A204.1 (cell line): Measurements from ENCODE around the gene QRICH1.
"Not testable (repeated sequence)": the region's sequence is repeated elsewhere in the genome, so short reads cannot be mapped to it uniquely, and the experiment has no call there.

ENCODE experiments used
- FAIRE-seq: peaks from 2 replicates; lab custom pipeline; 2012; peaks lifted over from hg19 to GRCh38; lab: Jason Lieb, UNC

The QRICH1 gene

DNA sequence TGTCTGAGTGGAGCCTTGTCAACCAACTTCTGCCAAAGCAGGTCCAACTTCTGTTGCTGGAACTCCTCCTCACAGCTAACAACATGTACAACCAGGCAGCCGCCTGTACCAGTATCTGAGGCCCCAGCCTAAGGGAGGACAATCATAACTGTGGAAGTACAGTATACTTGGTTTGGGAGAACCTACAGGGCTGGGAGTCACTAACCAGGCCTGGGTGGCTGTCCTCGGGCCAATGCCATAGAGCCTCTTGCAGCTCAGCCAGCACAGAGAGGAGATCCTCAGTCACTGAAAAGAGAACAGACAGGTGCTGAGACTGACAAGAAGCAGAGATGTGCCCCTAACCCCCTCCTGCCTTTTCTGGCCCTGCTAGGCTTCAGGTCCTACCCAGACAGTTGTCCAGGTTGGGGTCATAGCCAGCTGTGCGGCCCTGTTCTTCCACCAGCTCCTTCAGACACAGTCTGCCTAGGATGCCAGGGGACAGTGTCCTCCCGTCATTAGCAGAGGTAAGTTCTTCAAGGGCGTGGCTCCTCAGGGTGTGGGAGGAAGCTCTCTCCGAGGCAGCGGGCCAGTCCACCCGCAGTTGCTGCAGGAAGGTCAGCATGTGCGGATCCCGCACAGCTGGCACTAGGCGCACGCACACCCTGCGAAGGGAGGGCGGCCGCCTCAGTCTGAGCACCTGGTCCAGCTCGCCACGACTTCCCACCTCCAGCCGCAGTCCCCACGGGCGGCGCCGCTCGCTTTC, 76.5 kb downstream of the QRICH1 start:
- no peak for FAIRE-seq

DNA sequence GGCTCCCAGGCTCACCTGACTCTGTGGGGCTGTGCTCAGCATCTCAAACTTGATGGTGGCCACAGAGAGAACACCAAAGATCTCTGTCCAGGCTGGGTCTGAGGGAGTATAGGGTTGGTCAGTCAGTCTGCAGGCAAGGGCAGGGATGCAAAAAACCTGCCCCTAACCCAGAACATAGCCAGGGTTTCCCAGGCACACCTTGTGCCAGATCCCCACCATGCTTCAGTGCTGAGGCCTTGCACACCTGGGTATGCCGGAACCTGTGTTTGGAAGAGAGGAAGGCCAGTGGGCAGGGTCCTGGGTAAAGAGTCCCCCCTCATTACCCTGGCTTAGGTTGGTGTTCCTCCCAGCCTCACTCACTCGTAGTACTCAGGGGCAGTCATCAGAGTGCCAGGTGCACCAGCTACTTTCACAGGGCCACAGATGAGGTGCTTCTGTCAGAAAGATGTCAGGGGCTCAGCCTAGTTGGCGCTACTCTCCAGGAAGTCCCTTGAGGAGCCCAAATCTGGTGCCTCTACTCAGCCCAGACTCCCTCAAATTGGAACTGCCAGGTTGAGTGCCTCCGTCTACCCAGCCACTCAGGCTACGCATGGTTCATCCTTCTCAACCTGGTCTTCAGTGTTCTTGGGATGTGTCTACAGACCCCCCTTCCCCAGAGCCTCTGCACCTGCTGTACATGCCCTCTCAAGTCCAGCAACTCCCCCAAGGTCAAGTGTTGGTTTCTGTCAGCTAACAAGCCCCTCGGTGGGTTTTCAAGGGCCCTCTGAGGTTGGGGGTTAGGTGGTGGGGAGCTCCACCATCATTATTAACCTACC, 77.2 kb downstream of the QRICH1 start:
- FAIRE-seq, result no peak

DNA sequence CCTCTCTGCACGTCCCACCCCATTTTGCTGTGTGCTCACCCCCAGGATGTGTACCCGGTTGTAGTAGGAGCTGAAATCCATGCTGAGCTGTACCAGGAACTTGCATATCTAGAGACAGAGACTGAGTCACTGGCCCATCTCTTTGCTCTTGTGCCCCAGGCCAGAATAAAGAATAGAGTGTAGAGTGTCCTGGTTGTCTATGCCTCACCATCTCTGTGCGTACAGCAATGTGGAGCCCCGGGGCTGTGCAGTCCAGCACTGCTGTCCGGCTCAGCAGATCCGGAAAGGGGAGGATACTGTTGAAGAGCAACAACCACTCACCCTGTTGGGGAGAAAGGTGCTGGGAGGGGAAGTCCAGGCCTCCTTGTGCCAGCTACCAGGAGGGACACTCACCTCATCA, 78.1 kb downstream of the QRICH1 start:
- FAIRE-seq, result no peak

DNA sequence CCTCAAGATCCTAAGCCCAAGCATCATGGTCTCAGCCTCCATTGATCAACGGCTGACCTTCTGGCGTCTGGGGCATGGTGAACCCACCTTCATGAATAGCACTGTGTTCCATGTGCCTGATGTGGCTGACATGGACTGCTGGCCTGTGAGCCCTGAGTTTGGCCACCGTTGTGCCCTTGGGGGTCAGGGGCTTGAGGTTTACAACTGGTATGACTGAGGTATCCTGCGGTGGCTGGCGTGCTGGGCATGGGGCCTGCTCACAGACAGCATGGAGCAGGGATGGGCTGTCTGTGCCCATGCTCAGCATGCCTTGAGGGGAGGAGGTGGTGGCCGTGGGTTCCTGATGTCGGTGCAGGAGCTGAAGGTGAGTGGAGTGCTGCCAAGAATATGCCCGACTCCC, 78.8 kb downstream of the QRICH1 start:
- FAIRE-seq, result no peak

DNA sequence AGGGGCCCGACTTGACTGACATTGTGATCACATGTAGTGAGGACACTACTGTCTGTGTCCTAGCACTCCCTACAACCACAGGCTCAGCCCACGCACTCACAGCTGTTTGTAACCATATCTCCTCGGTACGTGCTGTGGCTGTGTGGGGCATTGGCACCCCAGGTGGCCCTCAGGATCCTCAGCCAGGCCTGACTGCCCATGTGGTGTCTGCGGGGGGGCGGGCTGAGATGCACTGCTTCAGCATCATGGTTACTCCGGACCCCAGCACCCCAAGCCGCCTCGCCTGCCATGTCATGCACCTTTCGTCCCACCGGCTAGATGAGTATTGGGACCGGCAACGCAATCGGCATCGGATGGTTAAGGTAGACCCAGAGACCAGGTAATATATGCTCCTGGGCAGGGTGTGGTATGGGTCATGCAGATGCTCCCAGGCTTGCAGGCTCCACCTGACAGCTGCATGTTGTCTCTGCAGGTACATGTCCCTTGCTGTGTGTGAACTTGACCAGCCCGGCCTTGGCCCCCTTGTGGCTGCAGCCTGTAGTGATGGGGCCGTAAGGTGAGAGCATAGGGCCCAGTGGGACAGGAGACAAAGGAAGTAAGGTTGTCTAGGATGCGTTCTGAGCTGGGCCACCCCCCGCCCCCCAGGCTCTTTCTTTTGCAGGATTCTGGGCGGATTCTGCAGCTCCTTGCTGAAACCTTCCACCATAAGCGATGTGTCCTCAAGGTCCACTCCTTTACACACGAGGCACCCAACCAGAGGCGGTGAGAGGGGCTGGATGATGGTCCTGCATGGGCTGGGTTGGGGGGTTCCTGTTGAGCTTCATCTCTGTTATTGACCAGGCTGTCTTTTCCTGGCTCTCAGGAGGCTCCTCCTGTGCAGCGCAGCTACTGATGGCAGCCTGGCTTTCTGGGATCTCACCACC, 79.9 kb downstream of the QRICH1 start:
- FAIRE-seq, result no peak

DNA sequence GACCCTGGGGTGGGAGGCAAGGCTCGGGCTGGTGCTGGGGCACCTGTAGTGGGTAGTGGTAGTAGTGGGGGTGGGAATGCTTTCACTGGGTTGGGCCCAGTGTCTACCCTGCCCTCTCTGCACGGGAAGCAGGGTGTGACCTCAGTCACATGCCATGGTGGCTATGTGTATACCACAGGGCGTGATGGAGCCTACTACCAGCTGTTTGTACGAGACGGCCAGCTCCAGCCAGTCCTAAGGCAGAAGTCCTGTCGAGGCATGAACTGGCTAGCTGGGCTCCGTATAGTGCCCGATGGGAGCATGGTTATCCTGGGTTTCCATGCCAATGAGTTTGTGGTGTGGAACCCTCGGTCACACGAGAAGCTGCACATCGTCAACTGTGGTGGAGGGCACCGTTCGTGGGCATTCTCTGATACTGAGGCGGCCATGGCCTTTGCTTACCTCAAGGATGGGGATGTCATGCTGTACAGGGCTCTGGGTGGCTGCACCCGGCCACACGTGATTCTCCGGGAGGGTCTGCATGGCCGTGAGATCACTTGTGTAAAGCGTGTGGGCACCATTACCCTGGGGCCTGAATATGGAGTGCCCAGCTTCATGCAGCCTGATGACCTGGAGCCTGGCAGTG, 80.6 kb downstream of the QRICH1 start:
- FAIRE-seq, result no peak

DNA sequence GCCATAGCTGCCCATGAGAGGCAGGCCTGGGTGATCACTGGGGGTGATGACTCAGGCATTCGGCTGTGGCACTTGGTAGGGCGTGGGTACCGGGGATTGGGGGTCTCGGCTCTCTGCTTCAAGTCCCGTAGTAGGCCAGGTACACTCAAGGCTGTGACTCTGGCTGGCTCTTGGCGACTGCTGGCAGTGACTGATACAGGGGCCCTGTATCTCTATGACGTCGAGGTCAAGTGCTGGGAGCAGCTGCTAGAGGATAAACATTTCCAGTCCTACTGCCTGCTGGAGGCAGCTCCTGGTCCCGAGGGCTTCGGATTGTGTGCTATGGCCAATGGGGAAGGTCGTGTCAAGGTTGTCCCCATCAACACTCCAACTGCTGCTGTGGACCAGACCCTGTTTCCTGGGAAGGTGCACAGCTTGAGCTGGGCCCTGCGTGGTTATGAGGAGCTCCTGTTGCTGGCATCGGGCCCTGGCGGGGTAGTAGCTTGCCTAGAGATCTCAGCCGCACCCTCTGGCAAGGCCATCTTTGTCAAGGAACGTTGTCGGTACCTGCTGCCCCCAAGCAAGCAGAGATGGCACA, 81.3 kb downstream of the QRICH1 start:
- no peak for FAIRE-seq

DNA sequence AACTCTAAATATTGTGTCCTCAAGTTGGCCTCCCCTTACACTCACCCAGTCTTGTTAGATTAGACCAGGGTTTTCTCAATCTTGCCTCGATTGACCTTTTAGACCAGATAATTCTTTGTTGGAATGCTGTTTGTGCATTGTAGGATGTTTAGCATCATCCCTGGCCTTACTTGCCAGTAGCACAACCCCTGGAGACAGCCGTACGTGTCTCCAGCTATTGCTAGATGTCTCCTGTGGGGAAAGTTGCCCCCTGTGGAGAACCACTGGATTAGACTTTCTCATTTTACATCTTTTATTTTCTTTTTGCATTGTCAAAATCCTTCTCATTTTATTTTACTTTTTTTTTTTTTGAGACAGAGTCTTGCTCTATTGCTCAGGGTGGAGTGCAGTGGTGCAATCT, 84.5 kb downstream of the QRICH1 start:
- FAIRE-seq, result no peak

DNA sequence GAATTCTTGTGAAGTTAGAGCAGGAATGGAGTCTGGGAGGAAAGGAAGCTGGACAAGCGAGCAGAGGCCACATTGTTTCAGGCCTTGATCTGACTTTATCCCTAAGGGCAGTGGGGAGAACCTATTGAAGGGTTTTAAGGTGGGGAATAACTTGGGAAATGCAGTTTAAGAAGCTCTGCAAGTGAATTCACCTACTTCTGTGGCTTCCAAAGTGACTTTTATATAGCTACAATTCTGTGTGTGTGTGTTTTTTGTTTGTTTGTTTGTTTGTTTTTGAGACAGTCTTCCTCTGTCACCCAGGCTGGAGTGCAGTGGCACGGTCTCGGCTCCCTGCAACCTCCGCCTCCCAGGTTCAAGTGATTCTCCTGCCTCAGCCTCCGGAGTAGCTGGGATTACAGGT, 85.2 kb downstream of the QRICH1 start:
- FAIRE-seq, result not testable (repeated sequence)

DNA sequence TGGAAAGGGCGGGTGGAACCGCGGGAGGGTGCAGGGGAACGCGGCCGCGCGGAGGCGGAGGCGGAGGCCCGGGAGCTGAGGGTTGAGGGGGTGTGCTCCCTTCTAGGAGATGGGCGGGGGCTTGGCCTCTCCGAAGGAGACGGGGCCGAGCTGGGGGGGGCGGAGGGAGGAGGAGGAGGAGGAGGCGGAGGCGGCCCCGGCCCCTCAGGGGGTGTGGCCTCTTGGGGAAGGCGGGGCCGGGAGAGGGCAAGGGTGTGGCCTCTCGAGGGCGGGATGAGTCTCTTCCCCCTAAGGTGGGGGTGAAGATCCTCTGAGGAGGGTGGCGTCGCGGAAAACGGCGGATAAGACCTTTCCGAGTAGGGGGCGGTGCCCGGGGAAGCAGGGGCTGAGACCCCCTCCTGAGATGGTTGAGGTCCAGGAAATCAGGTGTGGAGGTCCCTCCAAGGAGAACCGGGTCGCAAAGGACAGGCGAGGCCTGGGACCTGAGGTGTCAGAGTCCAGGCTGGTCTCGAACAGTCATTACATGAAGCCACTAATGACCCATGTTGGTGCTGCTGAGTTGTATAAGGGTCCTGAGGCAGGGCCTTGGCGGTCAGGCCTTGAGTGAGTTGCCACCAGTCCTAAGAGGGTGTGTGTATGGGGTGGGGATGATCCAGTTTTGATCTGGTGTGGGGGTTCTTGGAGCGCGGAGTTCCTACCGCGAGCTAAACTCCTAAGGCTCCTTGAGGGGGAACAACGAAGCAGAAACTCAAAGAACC, 85.9 kb downstream of the QRICH1 start:
- FAIRE-seq, result no peak

DNA sequence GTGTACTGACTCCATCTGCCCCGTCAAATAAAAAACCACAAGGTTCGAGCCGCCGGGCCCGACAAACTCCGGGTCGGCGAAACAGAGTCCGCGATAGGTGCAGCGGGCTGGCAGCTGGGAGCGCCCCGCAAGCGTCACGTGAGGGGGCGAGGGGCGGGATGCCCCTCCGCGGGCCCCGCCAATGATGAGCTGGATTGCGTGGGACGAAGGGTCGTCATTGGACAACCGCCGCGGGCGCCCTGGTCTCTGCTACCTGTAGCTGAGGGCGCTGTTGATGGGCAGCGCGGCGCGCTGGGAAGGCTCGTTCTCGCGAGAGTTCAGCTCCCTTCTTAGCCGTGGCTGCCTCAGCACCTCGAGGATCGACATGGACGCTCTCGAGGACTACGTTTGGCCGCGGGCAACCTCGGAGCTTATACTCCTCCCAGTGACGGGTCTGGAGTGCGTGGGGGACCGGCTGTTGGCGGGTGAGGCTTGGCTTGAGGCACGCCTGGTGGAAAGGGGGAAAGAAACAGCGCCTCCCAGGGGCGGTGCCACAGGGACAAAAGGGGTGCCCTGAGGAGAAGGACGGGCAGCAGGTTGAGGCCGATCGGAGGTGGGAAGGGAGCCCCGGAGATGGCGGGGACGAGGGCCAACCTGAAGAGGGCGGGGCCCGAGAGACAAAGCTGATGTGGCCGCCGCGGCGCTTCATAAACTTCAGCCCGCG, 86.7 kb downstream of the QRICH1 start, which contains the start of gene WDR6:
WDR6 (plus strand) TSS at position 324 of the 703 bp plus-strand sequence; CDS start at position 365, 41 bp downstream.
- peak; percentile 21 for FAIRE-seq

DNA sequence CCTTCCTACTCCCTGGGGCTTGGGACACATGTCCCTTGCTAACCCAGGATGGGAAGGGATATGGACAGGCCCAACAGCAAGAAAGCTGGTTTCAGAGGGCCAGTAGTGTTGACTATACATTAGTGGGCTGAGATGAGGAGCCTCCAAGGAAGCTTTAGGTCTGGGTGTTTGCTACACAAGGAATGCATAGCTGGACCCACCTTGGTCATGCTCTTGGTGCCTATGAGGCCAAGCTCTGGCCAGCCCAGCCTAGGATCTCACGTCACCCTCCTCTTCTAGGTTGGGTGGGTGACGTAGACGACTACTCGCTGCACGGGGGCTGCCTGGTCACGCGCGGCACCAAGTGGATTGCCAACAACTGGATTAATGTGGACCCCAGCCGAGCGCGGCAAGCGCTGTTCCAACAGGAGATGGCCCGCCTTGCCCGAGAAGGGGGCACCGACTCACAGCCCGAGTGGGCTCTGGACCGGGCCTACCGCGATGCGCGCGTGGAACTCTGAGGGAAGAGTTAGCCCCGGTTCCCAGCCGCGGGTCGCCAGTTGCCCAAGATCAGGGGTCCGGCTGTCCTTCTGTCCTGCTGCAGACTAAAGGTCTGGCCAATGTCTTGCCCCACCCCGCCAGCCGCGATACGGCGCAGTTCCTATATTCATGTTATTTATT, 87.3 kb downstream of the QRICH1 start:
- no peak for FAIRE-seq

DNA sequence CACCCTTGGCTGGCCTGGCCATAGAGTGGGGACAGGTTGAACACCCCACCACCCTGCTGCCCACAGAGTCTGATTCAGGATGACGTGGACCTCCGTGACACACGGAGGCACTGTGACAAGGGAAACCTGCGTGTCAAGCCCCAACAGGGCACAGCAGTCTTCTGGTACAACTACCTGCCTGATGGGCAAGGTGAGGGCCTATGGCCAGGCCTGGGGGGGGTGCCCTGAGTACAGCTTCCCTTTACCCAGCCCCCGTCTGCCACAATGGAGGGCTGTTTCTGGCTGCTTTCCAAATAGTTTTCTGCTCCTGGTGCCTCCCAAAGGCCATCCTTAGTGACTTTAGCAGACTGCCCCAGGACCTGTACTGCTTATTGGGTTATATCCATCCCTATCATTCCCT, 87.9 kb downstream of the QRICH1 start:
- no peak for FAIRE-seq

DNA sequence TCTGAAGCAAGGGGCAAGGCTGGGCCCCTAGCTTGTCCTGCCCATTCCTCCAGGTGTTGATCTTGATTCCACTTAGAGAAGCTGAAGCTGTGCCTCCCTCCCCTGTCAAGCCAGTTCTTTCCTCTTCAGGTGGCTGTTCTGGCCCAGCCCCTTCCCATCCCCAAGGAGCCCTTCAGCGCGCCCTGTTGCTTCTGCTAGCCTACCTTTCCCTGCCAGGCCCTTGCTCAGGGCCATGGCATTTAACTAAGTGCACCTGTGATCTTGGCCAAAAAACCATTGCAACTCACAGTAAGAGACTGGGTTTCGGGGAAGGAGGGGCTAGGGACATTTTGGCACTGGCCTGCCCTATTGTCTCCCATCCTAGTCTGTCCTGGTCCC, 88.6 kb downstream of the QRICH1 start:
- no peak for FAIRE-seq

DNA sequence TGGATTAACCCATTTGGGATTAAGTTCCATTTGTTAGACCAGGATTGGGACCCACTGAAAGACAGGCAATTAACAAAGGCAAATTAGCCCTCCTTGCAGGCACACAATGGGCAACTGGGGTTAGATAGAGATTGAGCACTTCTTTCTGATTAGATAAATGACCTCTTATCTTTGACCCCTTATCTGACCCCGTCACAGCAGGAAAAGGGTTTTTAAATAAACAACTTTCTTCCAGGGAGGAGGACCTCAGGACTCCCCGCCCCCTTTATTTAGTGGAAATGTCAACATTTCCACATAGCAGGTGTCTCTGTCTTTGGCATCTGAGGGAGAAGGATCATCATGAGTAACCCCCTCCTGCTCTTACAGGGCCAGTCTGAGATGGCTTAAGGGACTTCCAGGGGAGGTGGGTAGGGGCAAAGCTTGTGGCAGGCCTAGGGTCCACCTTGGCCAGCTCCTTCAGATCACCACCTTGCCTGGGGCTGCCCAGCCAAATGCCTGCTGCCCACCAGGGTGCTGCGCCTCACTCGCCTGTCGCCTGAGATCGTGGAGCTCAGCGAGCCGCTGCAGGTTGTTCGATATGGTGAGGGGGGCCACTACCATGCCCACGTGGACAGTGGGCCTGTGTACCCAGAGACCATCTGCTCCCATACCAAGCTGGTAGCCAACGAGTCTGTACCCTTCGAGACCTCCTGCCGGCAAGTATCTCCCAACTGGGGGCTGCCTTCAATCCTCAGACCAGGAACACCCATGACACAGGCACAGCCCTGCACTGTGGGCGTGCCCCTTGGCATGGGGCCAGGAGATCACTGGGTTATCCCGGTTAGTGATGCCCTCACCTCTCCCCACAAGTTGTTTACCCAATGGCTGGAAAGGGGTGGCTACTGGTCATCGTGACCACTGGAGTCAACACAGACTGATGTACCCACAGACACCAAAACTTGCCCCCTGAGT, 89.2 kb downstream of the QRICH1 start:
- FAIRE-seq, result no peak

DNA sequence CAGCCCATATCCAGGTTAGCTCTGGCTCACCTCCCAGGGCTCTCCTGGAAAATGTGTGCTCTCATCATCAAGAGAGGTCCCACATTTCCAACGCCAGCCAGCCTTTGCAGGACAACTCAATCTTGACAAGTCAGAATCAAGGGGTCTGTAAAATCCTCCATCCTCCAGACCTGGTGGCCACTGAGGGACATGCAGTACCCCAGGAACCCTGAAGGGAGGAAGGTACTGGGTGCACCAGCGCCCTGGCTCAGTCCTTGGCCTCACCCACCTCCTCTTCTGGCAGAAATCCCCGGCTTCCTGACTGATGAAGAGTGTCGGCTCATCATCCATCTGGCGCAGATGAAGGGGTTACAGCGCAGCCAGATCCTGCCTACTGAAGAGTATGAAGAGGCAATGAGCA, 92.7 kb downstream of the QRICH1 start:
- FAIRE-seq, result no peak

DNA sequence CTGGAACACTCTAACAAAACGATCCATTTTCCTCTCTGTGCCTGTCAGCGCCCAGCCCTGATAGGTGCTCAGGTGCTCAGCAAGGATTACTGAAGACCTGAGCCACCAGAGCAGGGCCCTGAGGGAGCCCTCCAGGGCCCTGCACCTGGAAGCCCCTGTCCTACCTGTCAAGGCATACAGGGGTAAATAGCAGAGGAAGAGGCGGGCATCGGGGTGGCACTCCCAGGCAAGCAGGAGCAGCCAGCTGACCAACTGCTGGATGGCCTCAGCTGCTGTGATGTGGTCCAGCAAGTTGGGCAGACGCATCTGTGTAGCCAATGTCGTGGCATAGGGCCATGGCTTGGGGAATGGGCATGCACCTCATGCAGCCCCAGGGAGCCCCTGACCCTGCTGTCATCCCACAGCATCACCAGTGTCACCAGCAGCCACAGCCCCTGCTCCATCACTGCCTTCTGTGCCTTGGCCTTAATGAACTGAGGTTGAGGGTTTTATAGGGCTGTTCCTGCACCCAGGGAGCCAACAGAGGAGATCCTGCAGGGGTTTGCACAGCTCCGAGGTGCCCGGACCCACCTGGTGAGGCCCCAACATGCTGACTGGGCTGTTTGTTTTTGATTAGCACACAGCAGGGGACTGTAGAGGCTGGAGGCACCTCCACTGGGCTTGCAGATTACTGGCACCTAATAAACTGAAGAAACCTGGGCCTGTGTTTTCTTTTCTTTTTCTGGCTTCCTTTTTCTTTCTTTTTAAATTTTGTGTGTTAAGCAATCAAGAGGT, 94.6 kb downstream of the QRICH1 start:
- no peak for FAIRE-seq
